ENCODE data around the gene MEIS1. TPM values are rescaled to one million over a fixed set of nuclear protein-coding genes. Genes with fewer than 3 reads are reported as not detected.

MEIS1 gene
- total and polyA plus RNA-seq, 2 donors from 2014 or later, result 7.3 to 36.7 TPM

DNA sequence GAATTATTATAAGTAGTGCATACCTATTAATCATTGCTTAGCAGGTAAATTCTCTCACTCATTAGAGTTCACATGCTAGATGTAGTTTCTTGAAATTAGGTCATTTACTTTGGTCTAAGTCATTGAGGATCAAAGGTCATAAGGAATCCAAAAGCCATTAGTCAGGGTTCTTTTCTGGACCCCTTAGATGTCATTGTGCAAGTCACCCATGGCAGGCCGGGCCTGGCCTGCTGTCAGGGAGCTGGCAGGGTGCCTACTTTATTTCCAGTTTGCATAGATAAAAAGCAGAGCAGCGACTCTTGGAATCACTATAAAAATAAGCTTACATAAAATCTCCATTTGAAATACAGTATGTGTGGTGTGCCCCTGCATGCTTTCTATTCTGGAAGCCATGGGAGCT lies 91.3 kb downstream of the MEIS1 start:
- Histone ChIP-seq H3K27me3 (ENCODE audit: control insufficient read depth, insufficient read depth, low read length) (no peaks in the 10 kb centered on the region), H3K4me3 (ENCODE audit: low read length in 3 of 3) (no peak overlapping the region), H3K9me3 (ENCODE audit: control insufficient read depth in 2 of 3, insufficient read depth in 1 of 3, low read length in 3 of 3) (no peaks in the 10 kb centered on the region), H3K9ac (ENCODE audit: low read length in 3 of 3) (no peak overlapping the region), H3K27ac (ENCODE audit: low read depth in 2 of 2, low read length in 2 of 2) (peak overlapping the region in 1 of 2 donors; percentile 74), H3K4me1 (ENCODE audit: control insufficient read depth in 2 of 3, insufficient read depth in 2 of 3, low read depth in 1 of 3, low read length in 3 of 3) (peaks cover 0 to 11% (median 5%) of the 10 kb centered on the region in 3 donors), H3K36me3 (ENCODE audit: control insufficient read depth in 2 of 3, insufficient read depth in 3 of 3, low read length in 3 of 3) (peaks cover 0 to 13% (median 0%) of the 10 kb centered on the region in 3 donors)
- TF ChIP-seq, protein P1, sequence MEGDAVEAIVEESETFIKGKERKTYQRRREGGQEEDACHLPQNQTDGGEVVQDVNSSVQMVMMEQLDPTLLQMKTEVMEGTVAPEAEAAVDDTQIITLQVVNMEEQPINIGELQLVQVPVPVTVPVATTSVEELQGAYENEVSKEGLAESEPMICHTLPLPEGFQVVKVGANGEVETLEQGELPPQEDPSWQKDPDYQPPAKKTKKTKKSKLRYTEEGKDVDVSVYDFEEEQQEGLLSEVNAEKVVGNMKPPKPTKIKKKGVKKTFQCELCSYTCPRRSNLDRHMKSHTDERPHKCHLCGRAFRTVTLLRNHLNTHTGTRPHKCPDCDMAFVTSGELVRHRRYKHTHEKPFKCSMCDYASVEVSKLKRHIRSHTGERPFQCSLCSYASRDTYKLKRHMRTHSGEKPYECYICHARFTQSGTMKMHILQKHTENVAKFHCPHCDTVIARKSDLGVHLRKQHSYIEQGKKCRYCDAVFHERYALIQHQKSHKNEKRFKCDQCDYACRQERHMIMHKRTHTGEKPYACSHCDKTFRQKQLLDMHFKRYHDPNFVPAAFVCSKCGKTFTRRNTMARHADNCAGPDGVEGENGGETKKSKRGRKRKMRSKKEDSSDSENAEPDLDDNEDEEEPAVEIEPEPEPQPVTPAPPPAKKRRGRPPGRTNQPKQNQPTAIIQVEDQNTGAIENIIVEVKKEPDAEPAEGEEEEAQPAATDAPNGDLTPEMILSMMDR (IDR thresholded peaks at IDR 0.05; ENCODE audit: borderline replicate concordance, extremely low read depth, insufficient read depth), result no peak
- FAIRE-seq (no peak), DNase-seq (no peak)
- intact Hi-C loops (cut with DNase I), result no loop called here

DNA sequence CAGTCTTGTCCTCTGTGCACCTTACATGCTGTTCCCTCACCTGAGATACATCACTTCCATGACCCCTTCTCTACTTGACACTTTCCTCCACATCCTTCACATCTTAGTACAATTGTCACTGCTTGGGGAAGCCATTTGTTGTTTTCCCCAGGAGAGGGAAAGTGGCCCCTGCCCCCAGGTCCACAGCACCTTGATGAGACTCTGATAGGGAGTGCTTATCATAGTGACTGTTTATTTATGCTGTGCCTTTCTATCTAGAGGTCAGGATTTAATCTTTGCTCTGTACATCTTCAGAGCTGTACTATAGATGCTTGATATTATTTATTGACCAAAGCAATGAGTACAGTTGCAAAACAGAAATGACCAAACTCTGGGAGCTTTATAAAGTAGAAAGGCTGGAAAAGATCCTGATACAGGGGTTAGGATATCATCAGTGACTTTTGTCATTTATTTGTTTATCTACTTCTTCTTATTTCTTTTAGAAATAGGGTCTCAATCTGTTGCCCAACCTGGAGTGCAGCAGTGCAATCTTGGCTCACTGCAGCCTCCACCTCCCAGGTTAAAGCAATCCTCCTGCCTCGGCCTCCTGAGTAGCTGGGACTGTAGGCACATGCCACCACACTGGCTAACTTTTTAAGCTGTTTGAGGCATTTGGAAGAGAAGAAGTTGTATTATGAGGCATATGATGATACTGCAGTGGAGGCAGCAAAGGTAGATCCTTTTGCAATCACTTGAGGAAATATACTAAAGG lies 94.2 kb downstream of the MEIS1 start:
- no peak overlapping the region for H3K4me3 ChIP-seq (ENCODE audit: low read length in 3 of 3)
- no peaks in the 10 kb centered on the region for H3K9me3 ChIP-seq (ENCODE audit: control insufficient read depth in 2 of 3, insufficient read depth in 1 of 3, low read length in 3 of 3)
- no peak overlapping the region for H3K27ac ChIP-seq (ENCODE audit: low read depth in 2 of 2, low read length in 2 of 2)
- TF ChIP-seq, protein P1 (IDR thresholded peaks at IDR 0.05; ENCODE audit: borderline replicate concordance, extremely low read depth, insufficient read depth), result no peak
- peaks cover 0 to 10% (median 0%) of the 10 kb centered on the region in 3 donors for H3K36me3 ChIP-seq (ENCODE audit: control insufficient read depth in 2 of 3, insufficient read depth in 3 of 3, low read length in 3 of 3)
- FAIRE-seq (no peak), DNase-seq (no peak)
- H3K27me3 ChIP-seq (ENCODE audit: control insufficient read depth, insufficient read depth, low read length), result no peaks in the 10 kb centered on the region
- H3K9ac ChIP-seq (ENCODE audit: low read length in 3 of 3), result no peak overlapping the region
- intact Hi-C loops (cut with DNase I), result no loop called here
- peaks cover 0 to 11% (median 5%) of the 10 kb centered on the region in 3 donors for H3K4me1 ChIP-seq (ENCODE audit: control insufficient read depth in 2 of 3, insufficient read depth in 2 of 3, low read depth in 1 of 3, low read length in 3 of 3)

DNA sequence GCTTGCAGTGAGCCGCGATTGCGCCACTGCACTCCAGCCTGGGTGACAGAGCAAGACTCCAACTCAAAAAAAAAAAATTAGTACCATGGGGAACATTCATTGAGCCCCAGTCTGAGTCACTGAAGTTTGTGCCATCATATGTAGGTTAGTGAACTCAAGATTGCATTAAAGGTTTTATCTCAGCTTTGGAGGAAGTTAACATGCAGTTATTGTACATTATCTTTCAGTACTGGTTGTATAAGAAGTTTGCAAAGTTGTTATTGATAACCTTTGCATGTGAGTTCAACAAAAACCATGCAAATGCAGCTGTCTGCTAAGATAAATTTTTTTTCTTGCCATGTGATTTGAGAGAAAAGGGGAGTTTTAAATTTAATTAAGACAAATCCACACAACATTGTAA lies 95.7 kb downstream of the MEIS1 start:
- Histone ChIP-seq H3K4me1 (ENCODE audit: control insufficient read depth in 2 of 3, insufficient read depth in 2 of 3, low read depth in 1 of 3, low read length in 3 of 3) (peaks cover 3 to 20% (median 5%) of the 10 kb centered on the region in 3 donors), H3K27me3 (ENCODE audit: control insufficient read depth, insufficient read depth, low read length) (no peaks in the 10 kb centered on the region), H3K36me3 (ENCODE audit: control insufficient read depth in 2 of 3, insufficient read depth in 3 of 3, low read length in 3 of 3) (peaks cover 0 to 10% (median 0%) of the 10 kb centered on the region in 3 donors), H3K9ac (ENCODE audit: low read length in 3 of 3) (no peak overlapping the region), H3K9me3 (ENCODE audit: control insufficient read depth in 2 of 3, insufficient read depth in 1 of 3, low read length in 3 of 3) (no peaks in the 10 kb centered on the region), H3K4me3 (ENCODE audit: low read length in 3 of 3) (no peak overlapping the region), H3K27ac (ENCODE audit: low read depth in 2 of 2, low read length in 2 of 2) (no peak overlapping the region)
- TF ChIP-seq, protein P1 (IDR thresholded peaks at IDR 0.05; ENCODE audit: borderline replicate concordance, extremely low read depth, insufficient read depth), result no peak
- no peak for DNase-seq
- intact Hi-C loops (cut with DNase I), result no loop called here
- FAIRE-seq, result no peak

Data from kidney (tissue), 14 donors.